Liver (tissue), 9 donors: ENCODE results near the gene PSMG3. TPM values are rescaled to one million over a fixed set of nuclear protein-coding genes. Genes with fewer than 3 reads are reported as not detected.

Experiments
- DNase-seq: peaks from one replicate; pipeline ENCODE4 v3.0.0-alpha.2; 2017; ENCODE audit warnings: low spot score
- H3K27ac ChIP-seq, 2 donors: one replicate each; pipeline ENCODE4 v1.7.0; 2013; ENCODE audit warnings: inconsistent platforms in 2 of 2, low read length in 2 of 2, control low read depth in 1 of 2, low read depth in 1 of 2, mild to moderate bottlenecking in 1 of 2
- H3K27me3 ChIP-seq, 4 donors: one replicate each; pipeline versions ENCODE4 v1.6.1 to v1.7.0; 2013; ENCODE audit warnings: low read length in 3 of 4, inconsistent platforms in 1 of 4, mild to moderate bottlenecking in 1 of 4, moderate library complexity in 1 of 4; ENCODE audit not compliant: control insufficient read depth in 4 of 4, insufficient read depth in 4 of 4
- H3K36me3 ChIP-seq, 4 donors: one replicate each; pipeline versions ENCODE4 v1.6.1 to v1.7.0; 2013; ENCODE audit warnings: low read length in 3 of 4, mild to moderate bottlenecking in 3 of 4, low read depth in 1 of 4, moderate library complexity in 1 of 4; ENCODE audit not compliant: control insufficient read depth in 4 of 4, insufficient read depth in 3 of 4
- H3K4me1 ChIP-seq, 4 donors: one replicate each; pipeline versions ENCODE4 v1.6.1 to v1.7.0; 2013; ENCODE audit warnings: low read length in 3 of 4, mild to moderate bottlenecking in 3 of 4, moderate library complexity in 1 of 4; ENCODE audit not compliant: control insufficient read depth in 4 of 4, insufficient read depth in 4 of 4
- H3K4me3 ChIP-seq, 3 donors: one replicate each; pipeline versions ENCODE4 v1.6.1 to v1.7.0; 2013; ENCODE audit warnings: low read length in 3 of 3, control low read depth in 1 of 3, low read depth in 1 of 3, mild to moderate bottlenecking in 1 of 3
- H3K9ac ChIP-seq, 2 donors: one replicate each; pipeline ENCODE4 v1.7.0; 2013; ENCODE audit warnings: low read length in 2 of 2, mild to moderate bottlenecking in 2 of 2, moderate library complexity in 2 of 2, control low read depth in 1 of 2, low read depth in 1 of 2
- H3K9me3 ChIP-seq, 4 donors: one replicate each; pipeline versions ENCODE4 v1.6.1 to v1.7.0; 2013; ENCODE audit warnings: low read length in 3 of 4; ENCODE audit not compliant: control insufficient read depth in 4 of 4
- ATF3 ChIP-seq: IDR thresholded peaks from 2 replicates; pipeline ENCODE4 v1.6.1; 2016; ENCODE audit warnings: antibody characterized with exemption
- CTCF ChIP-seq: fragments of 150-350 bp; IDR thresholded peaks from 2 replicates; pipeline ENCODE4 v1.5.1; 2017; ENCODE audit warnings: improper control_type of control experiment, low read depth, low read length; ENCODE audit not compliant: missing input control
- EGR1 ChIP-seq, 2 donors: IDR thresholded peaks; 2 replicates each; pipeline ENCODE4 v1.6.1; 2016 to 2018; ENCODE audit warnings: antibody characterized with exemption in 2 of 2, low read depth in 2 of 2
- FOXA1 ChIP-seq: IDR thresholded peaks from 2 replicates; pipeline ENCODE4 v1.6.1; 2016; ENCODE audit warnings: antibody characterized with exemption
- FOXA2 ChIP-seq: IDR thresholded peaks from 2 replicates; pipeline ENCODE4 v1.6.1; 2016; ENCODE audit warnings: antibody characterized with exemption
- GABPA ChIP-seq, 2 donors: IDR thresholded peaks in 1 of 2; conservative IDR thresholded peaks in 1 of 2; 2 replicates each; pipeline ENCODE4 v1.6.1; 2016; ENCODE audit warnings: antibody characterized with exemption in 2 of 2, mild to moderate bottlenecking in 1 of 2, moderate library complexity in 1 of 2
- HNF4A ChIP-seq, 2 donors: conservative IDR thresholded peaks; 2 replicates each; pipeline ENCODE4 v1.6.1; 2016; ENCODE audit warnings: antibody characterized with exemption in 2 of 2, mild to moderate bottlenecking in 2 of 2
- JUND ChIP-seq, 2 donors: IDR thresholded peaks; 2 replicates each; pipeline ENCODE4 v1.6.1; 2016; ENCODE audit warnings: antibody characterized with exemption in 2 of 2
- MAX ChIP-seq: IDR thresholded peaks from 2 replicates; pipeline ENCODE4 v1.6.1; 2016; ENCODE audit warnings: antibody characterized with exemption
- NR2F2 ChIP-seq: IDR thresholded peaks from 2 replicates; pipeline ENCODE4 v1.6.1; 2016; ENCODE audit warnings: antibody characterized with exemption
- RAD21 ChIP-seq, 2 donors: IDR thresholded peaks; 2 replicates each; pipeline ENCODE4 v1.6.1; 2016; ENCODE audit warnings: antibody characterized with exemption in 2 of 2, mild to moderate bottlenecking in 2 of 2
- SP1 ChIP-seq: IDR thresholded peaks from 2 replicates; pipeline ENCODE4 v1.6.1; 2018; ENCODE audit warnings: antibody characterized with exemption, mild to moderate bottlenecking
- ZBTB33 ChIP-seq: IDR thresholded peaks from 2 replicates; pipeline ENCODE4 v1.6.1; 2016; ENCODE audit warnings: antibody characterized with exemption
- WGBS: extraction: QIAGEN DNeasy Blood & Tissue Kit; methylation state at CpG from one replicate; pipeline ENCODE4 v1.1.7; 2013; 5-methylcytosine and 5-hydroxymethylcytosine counted together
- polyA plus RNA-seq, 2 donors: library from polyadenylated mRNA; stranded (reverse) in 1 of 2; unstranded in 1 of 2; fragments of 200-250 nt in 1 of 2; fragments of >200 nt in 1 of 2; fragmentation: Nextera tagmentation in 1 of 2; extraction: Ambion mirVana in 1 of 2; gene quantifications; one replicate each; pipeline versions ENCODE4 v1.2.1 to v1.2.3, GENCODE V29; 2013 to 2015
- total RNA-seq, 2 donors: library from RNA; depleted of rRNA; stranded (reverse); fragments of >200 nt; gene quantifications; one replicate each; pipeline ENCODE4 v1.2.3, GENCODE V29; 2014
- donor health status: healthy.
- donor health status: healthy.
- donor health status: healthy.
- donor health status: healthy.
- donor health status: healthy.

Gene PSMG3
- total and polyA plus RNA-seq, 4 donors, result 10.1 to 22.4 (median 15.7) TPM

- peaks cover 0 to 9% (median 1%) of the 10 kb centered on the region in 4 donors for H3K9me3 ChIP-seq
Observed at GRCh38 chr7:1588978-1589377, 19.1 kb upstream of the PSMG3 start.

GRCh38 chr7:1587738-1588137, 17.9 kb upstream of the PSMG3 start:
- no peak overlapping the region for H3K4me3 ChIP-seq
- no peak for DNase-seq
- no peaks in the 10 kb centered on the region for H3K27me3 ChIP-seq
- H3K9ac ChIP-seq, result no peak overlapping the region
- H3K9me3 ChIP-seq, result peaks cover 0 to 9% (median 1%) of the 10 kb centered on the region in 4 donors
- no peaks in the 10 kb centered on the region for H3K36me3 ChIP-seq
- 85% methylated on average over 12 of the region's 12 CpGs for WGBS
- TF ChIP-seq RAD21 (IDR thresholded peaks at IDR 0.05) (no peak), SP1 (no peak), HNF4A (conservative IDR thresholded peaks at IDR 0.05) (no peak), GABPA (IDR thresholded peaks at IDR 0.05 in 1 of 2, conservative IDR thresholded peaks at IDR 0.05 in 1 of 2) (no peak), MAX (no peak), JUND (IDR thresholded peaks at IDR 0.05) (no peak), ATF3 (no peak), ZBTB33 (no peak), EGR1 (IDR thresholded peaks at IDR 0.05; ENCODE audit: low read depth in 2 of 2) (no peak), CTCF (no peak), NR2F2 (no peak), FOXA1 (no peak), FOXA2 (no peak)
- peaks cover 0 to 7% (median 2%) of the 10 kb centered on the region in 4 donors for H3K4me1 ChIP-seq
- no peak overlapping the region for H3K27ac ChIP-seq

More at GRCh38 chr7:1588978-1589377, 19.1 kb upstream of the PSMG3 start:
- no peaks in the 10 kb centered on the region for H3K36me3 ChIP-seq
- H3K9ac ChIP-seq, result no peak overlapping the region
- no peak overlapping the region for H3K27ac ChIP-seq
- no peak for TF ChIP-seq ATF3
- no peaks in the 10 kb centered on the region for H3K27me3 ChIP-seq
- WGBS, result 89% methylated on average over 1 of the region's 1 CpG
- peaks cover 0 to 7% (median 2%) of the 10 kb centered on the region in 4 donors for H3K4me1 ChIP-seq
- no peak overlapping the region for H3K4me3 ChIP-seq
- no peak for DNase-seq
